GM13976 (cell line): Measurements from ENCODE around the gene KCNC1.

ENCODE experiments used
- DNase-seq: peaks from one replicate; pipeline ENCODE4 v3.0.0; 2012; ENCODE audit warnings: low spot score
- CTCF ChIP-seq: IDR thresholded peaks from 2 replicates; pipeline ENCODE4 v1.5.1; 2012; ENCODE audit warnings: borderline replicate concordance, mild to moderate bottlenecking; ENCODE audit not compliant: insufficient read depth; ENCODE audit errors: extremely low read depth, missing control alignments, control extremely low read depth
- in situ Hi-C: fragments of 300-500 bp; cut with MboI; formaldehyde crosslinking; loops from one replicate; pipeline ENCODE4 v1.12.0; 2022; ENCODE audit warnings: low sequenced_read_pairs, mixed read lengths, inconsistent platforms; ENCODE audit not compliant: unreplicated experiment

The KCNC1 gene

DNA sequence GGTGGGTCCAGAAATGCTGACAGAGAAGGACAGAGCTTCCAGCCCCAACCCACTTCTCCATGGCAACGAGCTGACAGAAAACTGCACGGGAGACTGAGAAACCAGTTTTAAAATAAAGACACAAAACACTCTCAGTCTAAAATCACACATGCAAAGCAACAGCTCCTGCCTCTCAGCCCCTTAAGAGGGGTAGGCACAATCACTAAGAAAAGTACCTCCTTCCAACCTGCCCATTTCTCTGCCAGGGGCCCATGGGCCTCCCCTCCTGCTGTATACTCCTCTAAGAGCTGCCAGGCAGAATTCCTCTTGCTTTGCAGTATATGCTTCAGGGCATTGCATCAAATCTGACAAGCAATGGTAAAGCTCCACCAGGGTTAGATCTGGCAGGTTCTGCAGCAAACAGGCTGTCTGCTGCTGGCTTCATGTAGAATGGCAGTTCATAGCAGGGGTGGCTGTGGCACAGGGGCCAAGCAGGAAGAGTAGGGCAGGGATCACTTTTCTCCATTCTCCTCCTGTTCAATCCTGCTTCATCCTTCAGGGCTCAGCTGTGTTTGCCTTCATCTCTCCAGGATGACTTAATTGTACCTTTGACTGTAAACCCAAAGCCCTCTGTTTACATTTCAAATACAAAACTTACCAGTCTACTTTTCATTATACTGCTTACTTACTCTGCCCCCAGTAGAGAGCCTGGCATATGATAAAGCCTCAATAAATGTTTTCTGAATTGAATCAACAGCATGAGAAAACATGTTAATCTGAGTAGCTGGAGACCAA lies 77.7 kb downstream of the KCNC1 start:
- DNase-seq, result no peak
- in situ Hi-C loops, result no loop called here
- no peak for TF ChIP-seq CTCF

DNA sequence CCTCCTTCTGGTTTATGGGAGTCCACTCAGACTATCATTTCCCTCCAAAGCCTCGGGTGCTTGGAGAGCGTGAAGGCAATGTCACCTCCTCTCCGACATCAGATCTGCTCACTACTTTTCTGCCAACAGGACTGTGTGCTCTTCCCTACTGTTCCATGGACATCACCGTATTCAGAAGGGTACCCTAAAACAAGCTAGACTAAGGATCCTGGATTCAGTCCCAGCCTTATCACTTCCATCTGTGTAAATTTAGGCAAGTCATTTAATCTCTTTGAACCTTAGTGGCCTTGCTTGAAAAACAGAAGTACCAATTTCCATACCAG lies 78.2 kb downstream of the KCNC1 start:
- no peak for DNase-seq
- no peak for TF ChIP-seq CTCF
- in situ Hi-C loops, result no loop called here

GRCh38 chr11:17813391-17814059 lies 78.9 kb downstream of the KCNC1 start:
- no peak for DNase-seq
- no peak for TF ChIP-seq CTCF
- in situ Hi-C loops, result no loop called here

GRCh38 chr11:17814546-17814945 lies 80.0 kb downstream of the KCNC1 start:
- in situ Hi-C loops, result no loop called here
- TF ChIP-seq CTCF, result no peak
- no peak for DNase-seq

GRCh38 chr11:17816232-17816931 lies 81.8 kb downstream of the KCNC1 start:
- no peak for TF ChIP-seq CTCF
- no peak for DNase-seq
- in situ Hi-C loops, result no loop called here

DNA sequence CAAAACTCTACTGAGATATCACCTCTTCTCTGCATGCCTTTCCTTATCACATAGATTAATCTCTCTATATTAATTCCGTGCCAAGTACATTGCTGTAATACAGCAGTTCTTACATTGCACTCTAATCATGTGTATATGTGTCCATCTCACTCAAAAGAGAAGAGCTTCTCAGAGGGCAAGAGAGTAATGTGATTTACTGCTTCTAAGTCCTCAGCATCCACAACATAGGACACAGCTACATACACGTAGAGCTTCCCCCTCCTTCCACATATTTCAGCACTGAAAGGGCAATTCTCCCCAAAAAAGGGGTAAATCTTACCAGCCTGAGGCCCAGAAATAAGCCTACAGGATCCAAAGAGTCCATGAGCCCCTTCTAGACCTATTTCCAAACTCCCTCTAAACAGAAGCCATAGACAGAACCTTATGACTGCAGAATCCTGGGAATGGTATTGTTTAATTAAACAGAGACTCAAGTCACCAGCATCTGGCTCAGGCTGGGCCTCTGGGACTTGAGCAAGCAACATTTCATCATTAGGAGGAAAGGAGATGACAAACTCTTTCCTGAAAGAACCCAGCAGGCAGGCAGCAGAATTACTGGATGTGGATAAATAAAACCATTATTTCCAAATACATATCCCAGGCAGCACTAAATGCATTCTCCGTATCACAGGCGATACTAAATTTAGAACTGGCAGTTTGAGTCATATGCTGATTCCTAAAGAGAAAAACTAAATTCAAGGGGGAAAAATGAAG lies 87.2 kb downstream of the KCNC1 start:
- TF ChIP-seq CTCF, result no peak
- no peak for DNase-seq
- in situ Hi-C loops, result no loop called here
